Inflammatory macrophage treated with lipopolysaccharide for 4 hours (primary cell): ENCODE results near the gene OVCA2.

Experiments
- DNase-seq: peaks from one replicate; pipeline ENCODE4 v3.0.0-alpha.2; 2020

Gene OVCA2

GRCh38 chr17:2034806-2035540, 6.8 kb upstream of the OVCA2 start:
- DNase-seq: no peak

- DNase-seq: no peak
Measured at GRCh38 chr17:2035541-2036488, 6.0 kb upstream of the OVCA2 start.

GRCh38 chr17:2037155-2037554, 4.7 kb upstream of the OVCA2 start:
- no peak for DNase-seq

- no peak for DNase-seq
Measured at GRCh38 chr17:2040219-2040827, 1.5 kb upstream of the OVCA2 start.

- DNase-seq: no peak
Measured at GRCh38 chr17:2040942-2041560, 771 bp upstream of the OVCA2 start.

- DNase-seq: no peak
Measured at GRCh38 chr17:2042390-2042847, 597 bp downstream of the OVCA2 start.

- no peak for DNase-seq
Measured at GRCh38 chr17:2042933-2043332, 1.1 kb downstream of the OVCA2 start.

- DNase-seq: no peak
Measured at GRCh38 chr17:2043785-2044184, 2.0 kb downstream of the OVCA2 start.

- DNase-seq: no peak
Measured at GRCh38 chr17:2044263-2044894, 2.6 kb downstream of the OVCA2 start.

GRCh38 chr17:2047590-2047989, 5.8 kb downstream of the OVCA2 start:
- DNase-seq: no peak

- no peak for DNase-seq
Measured at GRCh38 chr17:2048805-2049204, 7.0 kb downstream of the OVCA2 start.

- DNase-seq: peak; percentile 83
Measured at GRCh38 chr17:2049333-2050299, 7.8 kb downstream of the OVCA2 start.

GRCh38 chr17:2050300-2051060, 8.7 kb downstream of the OVCA2 start:
- peak; percentile 77 for DNase-seq

- DNase-seq: peak; percentile 54
Measured at GRCh38 chr17:2051061-2051932, 9.5 kb downstream of the OVCA2 start.

- no peak for DNase-seq
Measured at GRCh38 chr17:2051933-2052559, 10.2 kb downstream of the OVCA2 start.

GRCh38 chr17:2053380-2054261, 11.8 kb downstream of the OVCA2 start:
- peak; percentile 63 for DNase-seq

- DNase-seq: no peak
Measured at GRCh38 chr17:2054262-2054511, 12.4 kb downstream of the OVCA2 start.
